Fibroblast of lung (primary cell): ENCODE results near the gene DAPK1. TPM values are rescaled to one million over a fixed set of nuclear protein-coding genes. Genes with fewer than 3 reads are reported as not detected.

ENCODE experiments used
- DNase-seq, 2 donors: peaks; one replicate each; pipeline versions ENCODE4 v3.0.0 to v3.0.0-alpha.2; 2010; ENCODE audit warnings: low read depth in 2 of 2
- H2AFZ ChIP-seq: 2 replicates; pipeline ENCODE4 v1.5.1; 2012; ENCODE audit warnings: low read length, control low read depth, inconsistent platforms
- H3K27ac ChIP-seq: 2 replicates; pipeline ENCODE4 v1.5.1; 2011; ENCODE audit warnings: low read length, control low read depth; ENCODE audit not compliant: insufficient read depth
- H3K27me3 ChIP-seq: 2 replicates; pipeline ENCODE4 v1.5.1; 2011; ENCODE audit warnings: mild to moderate bottlenecking, low read length; ENCODE audit not compliant: control insufficient read depth, insufficient read depth
- H3K36me3 ChIP-seq: 2 replicates; pipeline ENCODE4 v1.5.1; 2011; ENCODE audit warnings: low read length; ENCODE audit not compliant: control insufficient read depth, insufficient read depth
- H3K4me1 ChIP-seq: 2 replicates; pipeline ENCODE4 v1.5.1; 2011; ENCODE audit warnings: low read length; ENCODE audit not compliant: control insufficient read depth, insufficient read depth; ENCODE audit errors: extremely low read depth
- H3K4me2 ChIP-seq: 2 replicates; pipeline ENCODE4 v1.5.1; 2011; ENCODE audit warnings: low read length, control low read depth; ENCODE audit not compliant: insufficient read depth; ENCODE audit errors: extremely low read depth
- H3K4me3 ChIP-seq, 4 experiments: fragments of 200-600 bp in 1 of 4; sonication (generic) in 1 of 4; replicated peaks in 1 of 4; 2 replicates each; pipeline ENCODE4 v1.5.1; 2011 to 2016; ENCODE audit warnings: low read length in 4 of 4, low read depth in 3 of 4, mild to moderate bottlenecking in 3 of 4, control low read depth in 2 of 4, inconsistent platforms in 1 of 4, mixed read lengths in 1 of 4; ENCODE audit not compliant: insufficient read depth in 1 of 4; ENCODE audit errors: control extremely low read depth in 1 of 4
- H3K79me2 ChIP-seq: 2 replicates; pipeline ENCODE4 v1.5.1; 2012; ENCODE audit warnings: mild to moderate bottlenecking, low read length, inconsistent platforms; ENCODE audit not compliant: control insufficient read depth, insufficient read depth
- H3K9ac ChIP-seq: 2 replicates; pipeline ENCODE4 v1.5.1; 2011; ENCODE audit warnings: mild to moderate bottlenecking, low read length, control low read depth; ENCODE audit not compliant: insufficient read depth
- H3K9me3 ChIP-seq: 2 replicates; pipeline ENCODE4 v1.5.1; 2012; ENCODE audit warnings: low read depth, low read length; ENCODE audit not compliant: control insufficient read depth, insufficient read depth
- H4K20me1 ChIP-seq: 2 replicates; pipeline ENCODE4 v1.5.1; 2011; ENCODE audit warnings: low read length; ENCODE audit not compliant: control insufficient read depth, insufficient read depth; ENCODE audit errors: extremely low read depth
- CTCF ChIP-seq, 2 donors: IDR thresholded peaks in 1 of 2; conservative IDR thresholded peaks in 1 of 2; 1 replicate in 1 of 2; 2 replicates in 1 of 2; pipeline ENCODE4 v1.5.1; 2011 to 2012; ENCODE audit warnings: low read length in 2 of 2, control low read depth in 1 of 2, inconsistent platforms in 1 of 2, low read depth in 1 of 2, mild to moderate bottlenecking in 1 of 2
- EZH2 ChIP-seq: IDR thresholded peaks from 2 replicates; pipeline ENCODE4 v1.5.1; 2012; ENCODE audit warnings: low read length, control low read depth, mild to moderate bottlenecking; ENCODE audit errors: missing control alignments
- polyA plus RNA-seq, 2 donors: library from polyadenylated mRNA; depleted of rRNA in 1 of 2; stranded (reverse) in 1 of 2; unstranded in 1 of 2; fragments of >200 nt; gene quantifications; 2 replicates each; pipeline ENCODE4 v1.2.1, GENCODE V29; 2011 to 2012; ENCODE audit warnings: missing spikeins in 1 of 2
- total RNA-seq: library from RNA; depleted of rRNA; stranded (reverse); fragments of >200 nt; gene quantifications from 2 replicates; pipeline ENCODE4 v1.2.1, GENCODE V29; 2014

DAPK1 gene
- total and polyA plus RNA-seq, 2 donors (not counting 1 experiment from before 2014, with no cell fraction given) = 1.1 to 15.5 TPM

- Histone ChIP-seq H3K36me3 (no peaks in the 10 kb centered on the region), H3K4me3 (no peak overlapping the region), H3K27ac (no peak overlapping the region), H3K79me2 (no peaks in the 10 kb centered on the region), H2AFZ (no peak overlapping the region), H3K9me3 (no peaks in the 10 kb centered on the region), H3K4me2 (no peak overlapping the region), H4K20me1 (no peaks in the 10 kb centered on the region), H3K4me1 (no peaks in the 10 kb centered on the region), H3K27me3 (no peaks in the 10 kb centered on the region), H3K9ac (no peak overlapping the region)
- DNase-seq = no peak
- TF ChIP-seq CTCF (conservative IDR thresholded peaks at IDR 0.05 in 1 of 2, IDR thresholded peaks at IDR 0.05 in 1 of 2; ENCODE audit: low read depth in 1 of 2, low read length in 2 of 2) (no peak), EZH2 (no peak)
These were observed 35.6 kb downstream of the DAPK1 start for GRCh38 chr9:87533271-87533670.

GRCh38 chr9:87534036-87534435 lies 36.4 kb downstream of the DAPK1 start:
- Histone ChIP-seq H3K4me1 (no peaks in the 10 kb centered on the region), H3K27ac (no peak overlapping the region), H3K27me3 (no peaks in the 10 kb centered on the region), H2AFZ (no peak overlapping the region), H3K4me3 (no peak overlapping the region), H3K9ac (no peak overlapping the region), H3K9me3 (no peaks in the 10 kb centered on the region), H3K4me2 (no peak overlapping the region), H3K79me2 (no peaks in the 10 kb centered on the region), H3K36me3 (no peaks in the 10 kb centered on the region), H4K20me1 (no peaks in the 10 kb centered on the region)
- no peak for DNase-seq
- TF ChIP-seq CTCF (conservative IDR thresholded peaks at IDR 0.05 in 1 of 2, IDR thresholded peaks at IDR 0.05 in 1 of 2; ENCODE audit: low read depth in 1 of 2, low read length in 2 of 2) (no peak), EZH2 (no peak)

GRCh38 chr9:87534957-87535356 lies 37.3 kb downstream of the DAPK1 start:
- Histone ChIP-seq H3K4me1 (no peaks in the 10 kb centered on the region), H3K36me3 (no peaks in the 10 kb centered on the region), H3K27ac (no peak overlapping the region), H3K9me3 (no peaks in the 10 kb centered on the region), H2AFZ (no peak overlapping the region), H3K4me3 (no peak overlapping the region), H3K79me2 (no peaks in the 10 kb centered on the region), H3K27me3 (no peaks in the 10 kb centered on the region), H3K4me2 (no peak overlapping the region), H4K20me1 (no peaks in the 10 kb centered on the region), H3K9ac (no peak overlapping the region)
- no peak for DNase-seq
- TF ChIP-seq CTCF (conservative IDR thresholded peaks at IDR 0.05 in 1 of 2, IDR thresholded peaks at IDR 0.05 in 1 of 2; ENCODE audit: low read depth in 1 of 2, low read length in 2 of 2) = no peak
- TF ChIP-seq EZH2 = no peak
